NCI-H1105 (cell line): ENCODE results near the gene KISS1R.
A peak's percentile ranks its signal among the peaks of the same experiment; 100 is the strongest.

Source experiments
- DNase-seq: peaks from one replicate; lab custom pipeline; 2025; lab: John Stamatoyannopoulos, UW

KISS1R gene

GRCh38 chr19:899336-900042 is 17.6 kb upstream of the KISS1R start:
- DNase-seq = no peak

DNA sequence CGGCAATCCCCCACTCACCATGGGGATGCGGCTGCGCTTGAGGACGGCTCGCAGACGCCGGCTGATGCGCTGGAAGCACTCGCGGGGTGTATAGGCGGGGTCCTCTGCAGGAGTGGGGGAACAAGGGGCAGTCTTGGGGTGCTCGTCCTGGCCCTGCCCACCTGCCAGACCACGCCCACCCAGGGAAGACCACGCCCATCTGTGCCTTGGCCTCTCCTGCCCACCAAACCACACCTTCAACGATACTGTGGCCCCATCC is 17.2 kb upstream of the KISS1R start:
- DNase-seq = no peak

DNA sequence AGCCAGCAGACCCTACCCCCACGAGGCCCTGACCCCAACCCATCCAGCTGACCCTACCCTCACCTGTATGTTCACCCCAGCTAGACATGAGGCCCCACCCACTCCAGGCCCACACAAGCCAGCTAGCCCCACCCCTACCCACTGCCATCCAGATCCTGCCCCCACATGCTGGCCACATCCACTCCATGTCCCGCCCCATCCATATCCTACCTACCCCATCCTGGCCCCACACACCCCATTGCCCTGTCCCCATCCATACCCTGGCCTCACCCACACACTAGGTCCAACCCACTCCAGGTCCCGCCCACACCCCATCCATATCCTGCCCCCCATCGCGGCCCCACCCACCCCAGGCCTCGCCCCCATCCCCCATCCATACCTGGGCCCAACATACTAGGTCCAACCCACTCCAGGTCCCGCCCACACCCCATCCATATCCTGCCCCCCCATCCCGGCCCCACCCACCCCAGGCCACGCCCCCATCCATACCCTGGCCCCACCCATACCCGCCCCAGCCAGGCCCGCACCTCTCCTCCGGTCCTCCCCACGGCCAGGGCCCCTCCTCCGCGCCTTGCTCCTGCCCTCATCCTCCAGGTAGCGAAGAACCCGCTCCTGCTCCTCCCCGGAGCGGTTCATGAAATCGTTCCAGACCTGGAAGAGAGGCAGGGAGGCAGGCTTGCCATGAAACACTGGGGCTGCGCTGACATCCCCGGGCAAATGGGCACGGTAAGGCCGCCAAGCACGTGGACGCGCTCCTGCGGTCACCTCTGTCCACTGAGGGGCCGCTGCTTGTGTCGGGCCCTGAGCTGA is 16.6 kb upstream of the KISS1R start:
- DNase-seq = no peak

DNA sequence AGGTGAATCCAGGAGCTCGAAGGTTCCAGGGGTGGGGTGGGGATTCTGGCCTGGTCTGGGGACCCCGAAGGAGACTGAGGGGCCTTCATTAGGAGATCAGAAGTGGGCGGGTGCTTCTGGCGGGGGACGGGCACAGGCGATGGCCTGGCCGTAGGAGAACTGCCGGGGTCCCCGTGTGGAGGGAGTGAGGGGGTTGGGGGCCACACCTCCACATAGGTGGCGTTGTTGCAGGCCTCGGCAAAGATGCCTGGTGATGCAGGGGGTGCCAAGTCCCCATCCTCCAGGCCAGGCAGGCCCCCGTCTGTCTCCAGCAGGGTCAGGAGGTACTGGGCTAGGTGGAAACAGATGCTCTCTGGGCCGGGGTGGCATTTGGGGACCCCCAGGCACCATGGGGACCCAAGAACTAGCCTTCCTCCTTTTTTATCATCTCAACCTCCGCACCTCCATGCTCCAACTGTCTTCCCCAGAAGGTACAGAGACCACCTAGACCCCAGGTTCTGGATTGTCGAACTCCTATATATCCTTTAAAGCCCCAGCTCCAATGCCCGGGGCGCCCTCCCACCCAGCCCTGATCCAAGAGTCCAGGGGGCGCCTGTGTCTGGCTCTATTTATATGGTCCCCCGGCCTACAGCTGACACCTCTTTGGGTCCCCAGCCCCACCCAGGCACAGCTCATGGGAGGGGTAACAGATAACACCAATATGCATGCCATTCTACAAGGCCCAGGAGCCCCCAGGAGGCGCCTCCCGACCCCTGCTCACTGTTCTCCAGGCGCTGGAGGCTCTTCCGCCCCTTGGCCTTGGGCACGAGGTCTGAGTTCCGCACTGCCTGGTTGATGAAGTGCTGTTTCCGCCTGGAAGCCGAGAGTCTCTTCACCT is 15.7 kb upstream of the KISS1R start:
- DNase-seq = no peak

- no peak for DNase-seq
These were observed 15.1 kb upstream of the KISS1R start for GRCh38 chr19:902093-902370.

DNA sequence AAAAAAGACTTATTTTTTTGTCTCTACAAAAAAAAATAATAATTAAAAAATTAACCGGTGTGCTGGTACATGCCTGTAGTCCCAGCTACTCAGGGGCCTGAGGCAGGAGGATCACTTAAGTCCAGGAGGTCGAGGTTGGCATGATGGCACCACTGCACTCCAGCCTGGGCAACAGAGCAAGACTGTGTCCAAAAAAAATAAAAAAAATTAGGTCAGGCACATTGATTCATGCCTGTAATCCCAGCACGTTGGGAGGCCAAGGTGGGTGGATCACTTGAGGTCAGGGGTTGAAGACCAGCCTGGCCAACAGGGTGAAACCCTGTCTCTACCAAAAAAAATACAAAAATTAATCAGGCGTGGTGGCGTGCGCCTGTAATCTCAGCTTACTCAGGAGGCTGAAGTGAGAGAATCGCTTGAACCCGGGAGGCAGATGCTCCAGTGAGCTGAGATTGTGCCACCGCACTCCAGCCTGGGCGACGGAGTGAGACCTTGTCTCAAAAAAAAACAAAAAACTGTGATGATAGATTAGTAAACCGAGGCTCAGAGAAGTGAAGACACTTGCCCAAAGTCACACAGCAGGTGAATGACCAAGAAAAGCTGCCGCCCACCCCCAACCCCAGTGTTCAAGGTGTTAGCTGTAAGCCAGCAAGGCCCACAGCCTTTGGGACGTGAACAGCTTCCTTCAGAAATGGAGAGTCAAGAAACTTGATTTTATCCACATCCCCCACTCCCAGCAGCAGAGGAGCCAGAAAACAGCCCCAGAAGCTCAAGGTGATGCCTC is 14.5 kb upstream of the KISS1R start:
- DNase-seq = no peak

DNA sequence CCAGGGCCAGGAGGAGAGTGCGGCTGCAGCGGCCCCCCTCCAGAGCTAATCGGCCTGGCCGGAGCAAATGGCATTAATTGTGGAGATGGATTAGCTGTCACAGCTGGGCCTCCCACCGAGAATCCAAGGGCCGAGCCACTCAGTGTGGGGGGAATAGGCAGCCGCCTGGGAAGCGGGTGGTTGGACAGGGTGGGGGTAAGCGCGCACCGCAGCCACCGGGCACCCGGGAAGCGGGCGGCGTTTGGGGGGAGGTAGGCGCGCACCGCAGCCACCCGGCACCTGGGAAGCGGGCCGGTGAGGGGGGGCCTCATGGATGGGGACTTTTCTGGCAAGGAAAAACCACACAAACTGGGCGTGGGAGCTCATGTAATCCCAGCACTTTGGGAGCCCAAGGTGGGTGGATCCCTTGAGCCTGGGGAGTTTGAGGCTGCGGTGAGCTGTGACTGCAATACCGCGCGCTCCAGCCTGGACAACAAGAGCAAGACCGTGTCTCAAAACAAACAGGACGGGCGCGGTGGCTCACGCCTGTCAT is 13.8 kb upstream of the KISS1R start:
- DNase-seq = no peak

DNA sequence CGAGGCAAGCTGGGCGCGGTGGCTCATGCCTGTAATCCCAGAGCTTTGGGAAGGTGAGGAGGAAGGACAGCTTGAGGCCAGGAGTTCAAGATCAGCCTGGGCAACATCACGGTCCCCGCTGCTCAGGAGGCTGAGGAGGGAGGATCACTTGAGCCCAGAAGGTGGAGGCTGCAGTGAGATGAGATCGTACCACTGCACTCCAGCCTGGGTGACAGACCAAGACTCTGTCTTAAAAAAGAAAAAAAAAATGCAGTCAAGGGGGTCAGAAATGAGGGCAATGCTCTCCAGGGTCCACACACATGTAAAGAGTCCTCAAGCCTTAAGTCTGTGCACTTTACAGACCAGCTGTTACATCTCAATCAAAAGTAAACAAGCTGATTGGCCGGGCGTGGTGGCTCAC is 12.6 kb upstream of the KISS1R start:
- no peak for DNase-seq

GRCh38 chr19:906480-906879 is 10.7 kb upstream of the KISS1R start:
- no peak for DNase-seq

DNA sequence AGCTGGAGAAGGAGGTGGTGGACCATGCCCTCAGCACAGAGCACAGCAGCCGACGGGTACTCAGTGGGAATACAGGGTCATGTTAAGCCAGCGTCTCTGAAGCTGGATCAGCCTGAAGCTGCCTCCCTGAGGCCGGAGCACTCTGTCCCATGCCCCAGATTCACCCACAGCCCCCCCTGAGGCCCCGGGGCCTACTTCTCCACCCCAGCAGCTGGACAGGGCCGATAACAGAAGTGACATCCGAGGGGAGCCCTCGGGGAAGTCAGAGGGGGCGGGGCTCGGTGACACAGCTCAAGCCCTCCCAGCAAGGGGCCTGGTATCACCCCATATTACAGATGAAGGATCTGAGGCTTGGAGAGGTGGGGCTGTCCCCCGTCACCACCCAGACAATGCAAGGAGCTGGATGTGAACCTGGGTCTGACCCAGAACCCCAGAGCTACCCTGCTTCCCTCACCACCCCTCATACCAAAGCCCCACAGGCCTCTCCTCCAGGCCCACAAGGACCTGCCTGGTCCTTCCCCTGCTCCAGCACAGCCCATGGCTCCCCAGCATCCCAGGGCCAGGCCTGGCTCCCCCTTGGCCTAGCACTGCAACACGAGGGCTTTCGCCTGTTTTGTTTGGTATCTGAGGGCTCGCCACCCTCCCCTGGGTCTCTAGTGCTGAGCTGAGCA is 9.8 kb upstream of the KISS1R start:
- DNase-seq = no peak

GRCh38 chr19:911197-912033 is 5.7 kb upstream of the KISS1R start:
- DNase-seq = no peak

DNA sequence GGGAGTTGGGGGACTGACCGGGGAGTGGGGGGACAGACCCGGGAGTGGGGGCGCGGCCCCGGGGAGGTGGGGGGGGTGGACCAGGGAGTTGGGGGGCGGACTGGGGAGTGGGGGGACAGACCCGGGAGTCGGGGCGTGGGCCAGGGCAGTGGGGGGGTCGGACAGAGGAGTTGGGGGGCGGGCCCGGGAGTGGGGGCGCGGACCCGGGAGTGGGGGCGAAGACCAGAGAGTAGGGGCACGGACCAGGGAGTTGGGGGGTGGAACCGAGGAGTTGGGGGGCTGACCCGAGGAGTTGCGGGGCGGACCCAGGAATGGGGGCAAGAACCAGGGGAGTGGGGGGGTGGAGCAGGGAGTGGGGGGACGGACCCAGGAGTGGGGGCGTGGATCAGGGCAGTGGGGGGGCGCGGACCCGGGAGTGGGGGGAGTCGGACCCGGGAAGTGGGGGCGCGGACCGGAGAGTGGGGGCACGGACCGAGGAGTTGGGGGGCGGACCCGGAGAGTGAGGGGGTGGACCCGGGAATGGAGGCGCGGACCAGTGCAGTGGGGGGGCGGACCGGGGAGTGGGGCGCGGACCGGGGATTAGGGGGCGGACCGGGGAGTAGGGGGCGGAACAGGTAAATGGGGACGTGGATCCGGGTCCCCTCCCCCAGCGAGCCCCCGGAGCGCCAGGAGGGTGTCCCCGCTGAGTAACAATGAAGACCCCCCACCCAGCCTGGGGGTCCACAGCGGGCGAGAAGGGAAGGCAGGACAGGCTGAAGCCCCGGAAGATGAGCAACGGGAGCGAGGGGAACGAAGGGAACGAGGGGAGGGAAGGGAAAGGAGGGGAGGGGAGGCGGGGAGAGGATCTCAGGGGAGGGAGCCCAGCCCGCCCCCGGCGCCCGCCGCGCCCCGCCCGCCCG is 4.7 kb upstream of the KISS1R start:
- DNase-seq = no peak

DNA sequence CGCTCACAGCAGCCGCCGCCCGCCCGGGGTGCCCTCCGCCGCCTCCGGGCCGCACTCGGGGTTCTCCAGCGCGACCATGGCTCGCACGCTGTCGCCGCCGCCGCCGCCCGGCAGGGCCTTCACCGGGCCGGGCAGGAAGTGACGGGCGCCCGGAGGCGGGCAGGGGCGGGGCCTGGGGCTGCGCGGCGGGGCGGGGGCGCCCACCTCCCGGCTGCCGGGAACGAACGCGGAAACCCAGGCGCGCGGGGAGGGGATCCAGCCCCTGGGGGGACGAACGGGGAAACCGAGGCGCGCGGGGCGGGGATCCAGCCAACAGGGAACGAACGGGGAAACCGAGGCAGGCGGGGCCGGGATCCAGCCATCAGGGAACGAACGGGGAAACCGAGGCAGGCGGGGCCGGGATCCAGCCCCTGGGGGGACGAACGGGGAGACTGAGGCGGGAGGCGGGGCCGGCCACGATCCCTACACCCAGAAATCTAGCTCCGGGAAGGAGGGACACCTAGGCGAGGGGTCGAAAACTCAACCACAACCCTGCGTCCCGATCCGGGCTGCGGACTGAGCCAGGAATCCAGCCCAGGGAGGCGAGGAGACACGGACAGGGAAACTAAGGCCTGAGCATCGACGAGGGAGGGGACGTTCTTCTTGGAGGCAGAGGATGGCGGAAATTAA is 3.9 kb upstream of the KISS1R start, which contains the start of gene R3HDM4:
Gene R3HDM4 (minus strand): TSS at position 140 of the 669 bp plus-strand sequence. CDS start 62 bp downstream, at position 78.
- peak; percentile 26 for DNase-seq

GRCh38 chr19:916645-917322 is 349 bp upstream of the KISS1R start:
- no peak for DNase-seq

DNA sequence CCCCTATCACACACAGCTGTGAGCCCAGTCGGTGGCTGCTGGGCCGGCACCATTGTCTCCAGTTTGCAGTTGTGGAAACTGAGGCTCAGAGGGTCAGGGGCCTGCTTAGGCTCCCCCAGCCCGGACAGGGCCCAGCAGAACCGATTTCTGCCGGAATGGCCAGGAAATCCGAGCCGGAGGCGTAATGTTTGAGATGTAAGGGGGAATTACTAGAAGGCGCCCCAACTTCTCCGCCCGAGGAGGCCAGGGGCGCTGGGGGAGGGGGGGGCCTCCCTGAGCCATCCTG is 962 bp downstream of the KISS1R start:
- no peak for DNase-seq

GRCh38 chr19:918481-919198 is 1.5 kb downstream of the KISS1R start:
- DNase-seq = peak; percentile 42

DNA sequence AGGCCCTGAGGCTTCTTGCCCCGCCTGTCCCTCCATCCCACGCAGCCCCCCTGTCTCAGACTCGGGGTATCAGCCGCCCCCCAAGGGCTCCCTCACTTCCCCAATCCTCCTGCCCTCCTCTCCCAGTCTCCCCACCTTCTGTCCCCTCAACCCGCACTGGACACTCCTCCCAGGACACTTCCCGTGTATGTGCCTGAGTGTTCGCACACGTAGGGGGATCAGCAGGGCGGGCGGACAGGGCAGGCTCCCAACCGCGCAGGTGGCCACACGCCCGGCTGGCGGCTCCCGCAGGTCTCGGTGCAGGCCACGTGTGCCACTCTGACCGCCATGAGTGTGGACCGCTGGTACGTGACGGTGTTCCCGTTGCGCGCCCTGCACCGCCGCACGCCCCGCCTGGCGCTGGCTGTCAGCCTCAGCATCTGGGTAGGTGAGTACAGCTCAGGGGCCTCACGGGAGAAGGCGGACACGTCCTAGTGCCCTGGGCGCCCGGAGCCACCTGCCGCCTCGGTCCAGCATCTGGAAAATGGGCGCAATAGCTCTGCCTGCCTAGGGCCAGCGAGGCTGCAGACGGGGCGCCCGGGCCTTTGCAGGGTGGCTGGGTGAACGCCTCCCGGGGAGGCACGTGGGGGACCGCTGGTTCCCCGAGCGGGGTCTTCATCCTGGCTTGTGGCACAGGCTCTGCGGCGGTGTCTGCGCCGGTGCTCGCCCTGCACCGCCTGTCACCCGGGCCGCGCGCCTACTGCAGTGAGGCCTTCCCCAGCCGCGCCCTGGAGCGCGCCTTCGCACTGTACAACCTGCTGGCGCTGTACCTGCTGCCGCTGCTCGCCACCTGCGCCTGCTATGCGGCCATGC is 2.3 kb downstream of the KISS1R start:
- peak; percentile 77 for DNase-seq
